Lung (tissue), 12 donors: ENCODE results near the gene C12orf57. TPM values are rescaled to one million over a fixed set of nuclear protein-coding genes. Genes with fewer than 3 reads are reported as not detected.

Experiments used
- ATAC-seq: fragments of 200-7000 bp; cut with Tn5 transposase; one replicate; pipeline ENCODE4 v1.9.1; 2020; ENCODE audit warnings: moderate number of reproducible peaks; ENCODE audit not compliant: insufficient read depth, low FRiP score
- DNase-seq, 3 donors: peaks; one replicate each; pipeline ENCODE4 v3.0.0-alpha.2; 2013 to 2017
- H3K27ac ChIP-seq, 2 donors: one replicate each; pipeline ENCODE4 v1.5.1; 2013; ENCODE audit warnings: mild to moderate bottlenecking in 2 of 2, moderate library complexity in 2 of 2, control low read depth in 1 of 2, inconsistent platforms in 1 of 2, low read depth in 1 of 2, low read length in 1 of 2
- H3K27me3 ChIP-seq, 3 donors: one replicate each; pipeline ENCODE4 v1.5.1; 2013; ENCODE audit warnings: low read length in 2 of 3; ENCODE audit not compliant: control insufficient read depth in 3 of 3, insufficient read depth in 3 of 3
- H3K36me3 ChIP-seq, 4 donors: one replicate each; pipeline ENCODE4 v1.5.1; 2013; ENCODE audit warnings: low read length in 4 of 4, mild to moderate bottlenecking in 1 of 4, moderate library complexity in 1 of 4; ENCODE audit not compliant: control insufficient read depth in 4 of 4, insufficient read depth in 4 of 4
- H3K4me1 ChIP-seq, 5 donors: one replicate each; pipeline ENCODE4 v1.5.1; 2013; ENCODE audit warnings: low read length in 5 of 5, mild to moderate bottlenecking in 2 of 5, moderate library complexity in 1 of 5; ENCODE audit not compliant: control insufficient read depth in 5 of 5, insufficient read depth in 5 of 5
- H3K4me3 ChIP-seq: one replicate; pipeline ENCODE4 v1.5.1; 2013; ENCODE audit warnings: mild to moderate bottlenecking, control low read depth, moderate library complexity
- H3K9ac ChIP-seq, 2 donors: one replicate each; pipeline ENCODE4 v1.5.1; 2013; ENCODE audit warnings: low read length in 2 of 2, control low read depth in 1 of 2; ENCODE audit not compliant: insufficient read depth in 1 of 2
- H3K9me3 ChIP-seq, 4 donors: one replicate each; pipeline ENCODE4 v1.5.1; 2013; ENCODE audit warnings: low read length in 3 of 4, mild to moderate bottlenecking in 1 of 4, moderate library complexity in 1 of 4; ENCODE audit not compliant: control insufficient read depth in 4 of 4, insufficient read depth in 3 of 4
- WGBS, 2 donors: extraction: QIAGEN DNeasy Blood & Tissue Kit; methylation state at CpG; one replicate each; pipeline ENCODE4 v1.1.7; 2013; 5-methylcytosine and 5-hydroxymethylcytosine counted together
- polyA plus RNA-seq, 2 donors: library from polyadenylated mRNA; stranded (reverse); fragments of 200-250 nt; gene quantifications; one replicate each; pipeline ENCODE4 v1.2.1, GENCODE V29; 2013
- total RNA-seq, 2 donors: library from RNA; depleted of rRNA in 1 of 2; stranded (reverse); fragments of >200 nt in 1 of 2; gene quantifications; one replicate each; pipeline ENCODE4 v1.2.1, GENCODE V29; 2014 to 2021
- TF ChIP-seq, protein P1 (sequence below): IDR thresholded peaks from 2 replicates; pipeline ENCODE4 v1.5.1; 2012; ENCODE audit warnings: mild to moderate bottlenecking; ENCODE audit errors: control extremely low read depth, extremely low read depth
- donor health status: control.
- donor health status: control.
- donor health status: Bipolar disorder and iron deficiency.
- donor health status: healthy.
- donor health status: DM: yes; HTN: yes; CAD: no.

Gene C12orf57
- total and polyA plus RNA-seq, 4 donors: 92.9 to 437 (median 283) TPM

DNA sequence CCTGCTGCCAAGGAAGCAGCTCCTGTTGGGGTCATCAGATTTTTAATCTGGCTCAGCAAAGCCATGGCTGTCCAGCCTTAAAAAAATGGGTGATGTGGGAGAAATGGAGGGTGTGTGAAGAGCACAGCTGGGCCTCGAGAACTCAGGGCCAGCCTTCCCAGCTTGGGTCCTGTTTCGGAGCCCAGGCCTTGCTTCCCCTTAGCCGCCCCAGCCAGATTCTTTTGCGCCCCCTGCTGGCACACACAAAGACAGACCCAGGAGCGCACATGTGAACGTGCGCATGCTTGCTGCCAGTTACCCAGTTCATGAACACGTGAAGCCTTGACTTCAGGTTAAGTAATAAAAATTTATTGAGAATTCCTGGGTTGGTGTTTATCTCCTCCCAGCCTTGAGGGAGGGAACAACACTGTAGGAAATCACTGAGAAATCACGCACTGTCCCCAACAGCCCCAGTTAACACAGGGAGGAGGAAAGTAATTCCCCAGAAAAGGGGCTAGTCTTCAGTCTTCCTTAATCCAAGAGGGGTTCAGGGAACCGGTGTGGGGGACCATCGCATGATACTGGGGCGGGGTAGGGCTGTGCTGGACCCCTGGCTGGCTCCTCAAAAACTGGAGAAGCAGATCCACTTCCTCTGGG is 21.3 kb downstream of the C12orf57 start:
- peak overlapping the region in 1 of 2 donors; percentile 87 for H3K27ac ChIP-seq
- H3K9ac ChIP-seq: peak overlapping the region in 1 of 2 donors; percentile 37
- H3K4me1 ChIP-seq: peaks cover 7 to 40% (median 17%) of the 10 kb centered on the region in 5 donors
- H3K27me3 ChIP-seq: no peaks in the 10 kb centered on the region
- H3K9me3 ChIP-seq: no peaks in the 10 kb centered on the region
- peak; percentile 89 to 90 (median 89) for DNase-seq
- TF ChIP-seq, protein P1, sequence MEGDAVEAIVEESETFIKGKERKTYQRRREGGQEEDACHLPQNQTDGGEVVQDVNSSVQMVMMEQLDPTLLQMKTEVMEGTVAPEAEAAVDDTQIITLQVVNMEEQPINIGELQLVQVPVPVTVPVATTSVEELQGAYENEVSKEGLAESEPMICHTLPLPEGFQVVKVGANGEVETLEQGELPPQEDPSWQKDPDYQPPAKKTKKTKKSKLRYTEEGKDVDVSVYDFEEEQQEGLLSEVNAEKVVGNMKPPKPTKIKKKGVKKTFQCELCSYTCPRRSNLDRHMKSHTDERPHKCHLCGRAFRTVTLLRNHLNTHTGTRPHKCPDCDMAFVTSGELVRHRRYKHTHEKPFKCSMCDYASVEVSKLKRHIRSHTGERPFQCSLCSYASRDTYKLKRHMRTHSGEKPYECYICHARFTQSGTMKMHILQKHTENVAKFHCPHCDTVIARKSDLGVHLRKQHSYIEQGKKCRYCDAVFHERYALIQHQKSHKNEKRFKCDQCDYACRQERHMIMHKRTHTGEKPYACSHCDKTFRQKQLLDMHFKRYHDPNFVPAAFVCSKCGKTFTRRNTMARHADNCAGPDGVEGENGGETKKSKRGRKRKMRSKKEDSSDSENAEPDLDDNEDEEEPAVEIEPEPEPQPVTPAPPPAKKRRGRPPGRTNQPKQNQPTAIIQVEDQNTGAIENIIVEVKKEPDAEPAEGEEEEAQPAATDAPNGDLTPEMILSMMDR: peak; percentile 95
- ATAC-seq: peak; percentile 35
- WGBS, 2 donors: 19 to 23% methylated on average over 12 of the region's 12 CpGs
- H3K36me3 ChIP-seq: peaks cover 8 to 42% (median 33%) of the 10 kb centered on the region in 4 donors
- H3K4me3 ChIP-seq: no peak overlapping the region

DNA sequence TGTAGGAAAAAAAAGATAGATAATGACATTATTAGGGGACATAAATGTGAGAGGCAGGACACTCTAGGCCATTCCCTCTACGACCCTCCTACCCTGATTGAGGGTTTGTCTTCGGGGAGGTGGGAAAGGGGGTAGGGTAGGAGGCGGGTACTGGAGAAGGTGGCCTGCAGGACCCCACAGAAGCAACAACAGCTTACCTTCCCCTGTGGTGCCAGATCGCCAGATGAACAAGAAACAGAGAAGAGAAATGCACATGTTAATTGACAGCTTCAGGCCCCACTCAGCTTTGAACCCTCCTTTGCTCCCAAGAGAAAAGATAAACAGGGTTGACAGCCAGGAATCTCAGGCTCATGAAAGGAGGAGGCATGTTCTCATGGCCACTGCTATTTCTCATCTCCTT is 21.9 kb downstream of the C12orf57 start:
- TF ChIP-seq, protein P1: no peak
- H3K4me1 ChIP-seq: peaks cover 7 to 40% (median 13%) of the 10 kb centered on the region in 5 donors
- no peak for DNase-seq
- no peak overlapping the region for H3K9ac ChIP-seq
- WGBS, 2 donors: 77 to 86% methylated on average over 4 of the region's 4 CpGs
- H3K27me3 ChIP-seq: no peaks in the 10 kb centered on the region
- peak overlapping the region in 1 of 2 donors; percentile 11 for H3K27ac ChIP-seq
- no peak for ATAC-seq
- no peaks in the 10 kb centered on the region for H3K9me3 ChIP-seq
- no peak overlapping the region for H3K4me3 ChIP-seq
- H3K36me3 ChIP-seq: peaks cover 8 to 42% (median 31%) of the 10 kb centered on the region in 4 donors

DNA sequence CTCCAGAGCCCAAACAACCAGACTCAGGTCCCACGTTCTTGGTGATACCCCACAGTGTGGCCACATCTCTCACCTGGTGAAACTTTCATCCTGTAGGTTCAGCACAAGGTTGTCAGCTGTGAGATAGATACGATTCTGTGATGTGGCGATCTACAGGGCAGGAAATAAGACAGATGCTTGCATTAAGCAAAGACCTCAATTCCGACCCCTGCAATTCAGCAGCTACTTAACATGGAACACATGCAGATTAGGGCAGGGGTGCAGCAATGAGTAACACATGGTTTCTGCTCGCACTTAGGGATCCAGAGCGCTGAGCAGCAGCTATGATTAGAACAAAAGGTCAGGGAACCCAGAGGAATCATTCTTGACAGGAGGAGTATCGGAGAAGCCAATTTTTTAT is 22.5 kb downstream of the C12orf57 start:
- Histone ChIP-seq H3K27ac (no peak overlapping the region), H3K4me1 (peaks cover 7 to 40% (median 9%) of the 10 kb centered on the region in 5 donors), H3K36me3 (peaks cover 8 to 42% (median 31%) of the 10 kb centered on the region in 4 donors), H3K27me3 (no peaks in the 10 kb centered on the region), H3K9ac (no peak overlapping the region), H3K4me3 (no peak overlapping the region), H3K9me3 (no peaks in the 10 kb centered on the region)
- ATAC-seq (no peak), DNase-seq (no peak)
- WGBS, 2 donors: 86 to 90% methylated on average over 7 of the region's 7 CpGs
- TF ChIP-seq, protein P1: no peak

DNA sequence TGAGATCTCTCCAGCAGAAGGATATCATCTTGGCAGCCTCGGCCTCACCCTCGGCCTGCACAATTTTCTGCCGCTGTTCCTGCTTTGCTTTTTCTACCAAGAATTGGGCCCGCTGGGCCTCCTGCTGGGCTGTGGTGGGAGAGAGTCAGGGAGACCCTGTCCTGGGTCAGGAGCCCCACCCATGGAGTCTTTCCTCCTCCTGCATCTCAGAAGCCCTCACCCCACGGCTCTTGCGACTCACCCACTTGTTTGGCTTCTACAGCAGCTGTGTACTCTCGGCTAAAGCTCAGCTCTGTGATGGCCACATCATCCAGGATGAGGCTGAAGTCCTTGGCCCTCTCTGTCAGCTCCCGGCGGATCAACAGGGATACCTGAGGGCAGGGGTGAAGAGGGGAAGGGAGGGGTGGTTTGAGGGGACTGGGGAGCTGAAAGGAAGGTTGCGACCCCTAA is 23.9 kb downstream of the C12orf57 start:
- DNase-seq (no peak), ATAC-seq (no peak)
- Histone ChIP-seq H3K27ac (no peak overlapping the region), H3K9me3 (no peaks in the 10 kb centered on the region), H3K4me1 (peaks cover 4 to 37% (median 13%) of the 10 kb centered on the region in 5 donors), H3K4me3 (no peak overlapping the region), H3K9ac (no peak overlapping the region), H3K36me3 (peaks cover 8 to 42% (median 31%) of the 10 kb centered on the region in 4 donors), H3K27me3 (no peaks in the 10 kb centered on the region)
- TF ChIP-seq, protein P1: no peak
- 88 to 93% methylated on average over 10 of the region's 10 CpGs for WGBS, 2 donors
